Left kidney (tissue), 8 donors: Measurements from ENCODE around the gene AGTRAP. TPM values are rescaled to one million over a fixed set of nuclear protein-coding genes. Genes with fewer than 3 reads are reported as not detected.
A peak's percentile ranks its signal among the peaks of the same experiment; 100 is the strongest.

Source experiments
- DNase-seq: peaks from one replicate; pipeline ENCODE4 v3.0.0-alpha.2; 2013
- long read RNA-seq, 8 donors: transcript quantifications; one replicate each; lab custom pipeline, GENCODE V29; 2026
- polyA plus RNA-seq: library from polyadenylated mRNA; unstranded; fragments of 120-200 nt; gene quantifications from one replicate; pipeline ENCODE4 v1.2.1, GENCODE V29; 2013; ENCODE audit not compliant: insufficient read length

The AGTRAP gene
- 37.1 TPM for polyA plus RNA-seq
- long read RNA-seq, donor 1, transcript AGTRAP-203 (5 exons, 1,100 nt): minor isoform, 5 of 50 reads
- long read RNA-seq, donor 1, transcript AGTRAP-201 (5 exons, 1,107 nt): major isoform, 39 of 50 reads
- long read RNA-seq, donor 1, partial matches to known transcripts: 5 of 50 reads
- long read RNA-seq, donor 1, other reads (novel, unspliced or antisense): 0 of 50 reads
- long read RNA-seq, donor 2, transcript AGTRAP-203 (5 exons, 1,100 nt): minor isoform, 5 of 28 reads
- long read RNA-seq, donor 2, transcript AGTRAP-201 (5 exons, 1,107 nt): major isoform, 23 of 28 reads
- long read RNA-seq, donor 2, partial matches to known transcripts: 0 of 28 reads
- long read RNA-seq, donor 2, other reads (novel, unspliced or antisense): 0 of 28 reads
- long read RNA-seq, donor 3, transcript AGTRAP-203 (5 exons, 1,100 nt): minor isoform, 7 of 26 reads
- long read RNA-seq, donor 3, transcript AGTRAP-201 (5 exons, 1,107 nt): major isoform, 17 of 26 reads
- long read RNA-seq, donor 3, partial matches to known transcripts: 0 of 26 reads
- long read RNA-seq, donor 3, other reads (novel, unspliced or antisense): 0 of 26 reads
- long read RNA-seq, donor 4: 0 reads
- long read RNA-seq, donor 5, transcript AGTRAP-201 (5 exons, 1,107 nt): major isoform, 43 of 75 reads
- long read RNA-seq, donor 5, transcript AGTRAP-203 (5 exons, 1,100 nt): minor isoform, 10 of 75 reads
- long read RNA-seq, donor 5, partial matches to known transcripts: 19 of 75 reads
- long read RNA-seq, donor 5, other reads (novel, unspliced or antisense): 0 of 75 reads
- long read RNA-seq, donor 6, transcript AGTRAP-203 (5 exons, 1,100 nt): minor isoform, 8 of 68 reads
- long read RNA-seq, donor 6, transcript AGTRAP-201 (5 exons, 1,107 nt): major isoform, 42 of 68 reads
- long read RNA-seq, donor 6, partial matches to known transcripts: 16 of 68 reads
- long read RNA-seq, donor 6, other reads (novel, unspliced or antisense): 0 of 68 reads
- long read RNA-seq, donor 7, transcript AGTRAP-203 (5 exons, 1,100 nt): minor isoform, 8 of 84 reads
- long read RNA-seq, donor 7, transcript AGTRAP-201 (5 exons, 1,107 nt): major isoform, 49 of 84 reads
- long read RNA-seq, donor 7, partial matches to known transcripts: 26 of 84 reads
- long read RNA-seq, donor 7, other reads (novel, unspliced or antisense): 0 of 84 reads
- long read RNA-seq, donor 8, transcript AGTRAP-201 (5 exons, 1,107 nt): major isoform, 19 of 23 reads
- long read RNA-seq, donor 8, partial matches to known transcripts: 0 of 23 reads
- long read RNA-seq, donor 8, other reads (novel, unspliced or antisense): 0 of 23 reads

DNA sequence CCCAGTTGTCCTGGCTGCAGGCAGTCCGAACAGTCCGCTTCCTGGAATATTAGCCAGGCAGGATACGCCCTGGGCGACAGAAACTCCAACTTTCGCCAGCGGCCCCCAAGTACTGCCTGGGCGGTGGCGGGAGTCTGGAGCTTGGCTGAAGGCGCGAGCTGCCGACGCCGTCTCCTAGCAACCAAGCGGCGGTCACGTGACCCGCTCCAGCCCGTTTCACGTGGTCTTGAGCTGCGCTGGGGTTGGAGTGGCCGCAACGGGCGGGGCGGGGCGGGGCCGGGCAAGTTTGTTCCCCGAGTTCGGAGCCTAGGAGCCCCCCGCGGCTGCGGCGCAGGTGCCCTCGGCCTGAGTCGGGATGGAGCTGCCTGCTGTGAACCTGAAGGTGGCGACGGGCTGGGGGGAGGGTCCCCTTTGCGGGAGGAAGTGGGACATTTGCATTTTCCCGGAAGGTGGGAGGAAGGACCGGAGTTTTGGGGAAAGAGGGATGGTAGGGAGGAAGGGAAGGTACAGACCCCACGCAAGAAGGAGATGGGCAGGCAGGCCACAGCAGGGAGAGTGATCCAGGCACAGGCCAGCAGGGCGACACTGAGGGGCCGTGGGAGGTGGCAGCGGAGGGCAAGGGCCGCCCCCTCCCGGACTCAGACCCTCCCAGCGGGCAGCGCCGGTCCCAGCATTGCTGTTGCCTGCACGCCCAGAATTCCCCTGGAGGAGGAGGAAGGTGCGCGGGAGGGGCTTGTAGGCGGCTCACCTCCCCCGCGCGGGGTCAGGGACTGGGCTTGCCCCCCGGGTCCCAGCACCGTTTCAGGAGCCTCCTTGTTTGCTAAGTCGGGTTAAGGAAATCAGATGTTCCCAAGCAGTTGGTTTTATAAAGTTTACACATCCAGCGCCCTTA is at the start of gene AGTRAP:
AGTRAP (plus strand) TSS at position 283 of the 892 bp plus-strand sequence; CDS start at position 356, 73 bp downstream.
- peak; percentile 92 for DNase-seq

DNA sequence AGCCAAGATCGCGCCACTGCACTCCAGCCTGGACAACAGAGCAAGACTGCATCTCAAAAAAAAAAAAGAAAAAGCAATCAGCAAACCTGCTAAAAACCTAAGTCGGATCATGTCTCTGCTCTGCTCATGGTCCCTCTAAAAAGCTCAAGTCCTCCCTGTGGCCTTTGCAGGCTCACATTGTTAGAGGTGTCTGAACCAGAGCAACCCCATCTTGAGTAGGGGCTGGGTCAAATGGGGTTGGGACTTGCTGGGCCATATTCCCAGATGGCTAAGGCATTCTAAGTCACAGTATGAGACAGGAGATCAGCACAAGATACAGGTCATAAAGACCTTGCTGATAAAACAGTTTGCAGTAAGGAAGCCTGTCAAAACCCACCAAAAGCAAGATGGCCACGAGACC is 47.4 kb upstream of the AGTRAP start:
- DNase-seq: no peak

DNA sequence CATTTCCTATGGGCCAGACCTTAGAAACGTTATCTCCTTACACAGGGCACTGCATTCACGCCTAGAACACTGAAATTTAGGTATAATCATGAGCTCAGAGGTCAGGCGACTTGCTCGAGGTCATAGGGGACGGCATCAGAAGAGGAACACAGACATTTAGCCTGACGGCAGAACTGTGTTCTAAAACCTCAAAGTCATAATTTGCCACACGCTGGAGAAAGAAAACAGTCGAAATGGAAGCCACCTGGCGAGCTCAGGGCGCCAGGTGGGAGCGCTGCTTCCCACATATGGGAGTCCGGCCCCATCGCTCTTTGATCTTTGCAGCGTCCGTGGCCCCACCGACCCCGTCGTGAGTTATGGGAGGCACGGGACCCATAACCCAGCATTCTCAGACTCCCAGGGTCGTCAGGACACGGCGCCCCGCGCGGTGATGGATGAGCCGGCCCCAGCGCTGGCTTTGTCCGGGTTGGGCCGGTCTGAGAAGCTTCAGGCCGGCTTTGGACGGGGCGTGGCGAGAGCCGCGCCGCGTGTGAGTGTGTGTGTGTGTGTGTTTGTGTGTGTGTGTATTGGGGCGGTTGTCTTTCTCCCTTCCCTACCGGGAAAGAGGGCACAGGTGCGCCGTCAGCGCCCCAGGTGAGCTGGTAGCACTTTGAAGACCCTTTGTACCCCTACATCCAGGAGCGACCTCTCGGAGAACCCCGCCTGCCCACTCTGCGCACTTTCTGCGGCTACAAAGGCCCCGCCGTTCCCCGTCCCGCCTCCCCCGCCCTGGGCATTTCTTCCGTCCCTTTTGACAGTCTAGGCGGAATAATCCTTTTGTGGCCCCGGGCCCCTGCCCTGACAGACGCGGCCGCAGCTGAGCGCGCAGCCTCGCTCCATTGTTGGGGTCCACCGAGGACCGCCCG is 45.3 kb upstream of the AGTRAP start:
- peak; percentile 75 for DNase-seq

GRCh38 chr1:11691302-11691914 is 44.5 kb upstream of the AGTRAP start, which contains the start of gene DRAXIN:
TSS of gene DRAXIN (plus strand) at chr1:11691710. CDS start at chr1:11706259, 14,549 bp downstream.
- DNase-seq: no peak

GRCh38 chr1:11691928-11692711 is 43.8 kb upstream of the AGTRAP start:
- DNase-seq: no peak

- no peak for DNase-seq
These were observed 42.8 kb upstream of the AGTRAP start for GRCh38 chr1:11693024-11693590.

- no peak for DNase-seq
These were observed 42.0 kb upstream of the AGTRAP start for GRCh38 chr1:11693917-11694316.

- DNase-seq: no peak
These were observed 40.1 kb upstream of the AGTRAP start for GRCh38 chr1:11695861-11696260.

GRCh38 chr1:11697188-11697892 is 38.6 kb upstream of the AGTRAP start:
- DNase-seq: no peak

DNA sequence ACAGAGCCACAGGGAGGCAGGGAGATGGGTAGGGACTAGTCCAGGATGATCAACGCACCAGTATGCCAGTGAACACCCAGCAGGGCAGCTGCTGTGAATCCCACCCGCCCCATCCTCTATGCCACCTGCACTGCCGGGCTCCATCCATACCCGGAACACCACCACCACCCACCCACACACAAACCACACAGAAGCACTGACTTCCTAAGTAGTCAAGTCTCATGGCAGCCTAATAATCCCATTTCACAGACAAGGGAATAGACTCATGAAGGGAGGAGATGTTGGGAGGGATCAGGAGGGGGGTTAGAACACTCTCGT is 38.1 kb upstream of the AGTRAP start:
- no peak for DNase-seq

DNA sequence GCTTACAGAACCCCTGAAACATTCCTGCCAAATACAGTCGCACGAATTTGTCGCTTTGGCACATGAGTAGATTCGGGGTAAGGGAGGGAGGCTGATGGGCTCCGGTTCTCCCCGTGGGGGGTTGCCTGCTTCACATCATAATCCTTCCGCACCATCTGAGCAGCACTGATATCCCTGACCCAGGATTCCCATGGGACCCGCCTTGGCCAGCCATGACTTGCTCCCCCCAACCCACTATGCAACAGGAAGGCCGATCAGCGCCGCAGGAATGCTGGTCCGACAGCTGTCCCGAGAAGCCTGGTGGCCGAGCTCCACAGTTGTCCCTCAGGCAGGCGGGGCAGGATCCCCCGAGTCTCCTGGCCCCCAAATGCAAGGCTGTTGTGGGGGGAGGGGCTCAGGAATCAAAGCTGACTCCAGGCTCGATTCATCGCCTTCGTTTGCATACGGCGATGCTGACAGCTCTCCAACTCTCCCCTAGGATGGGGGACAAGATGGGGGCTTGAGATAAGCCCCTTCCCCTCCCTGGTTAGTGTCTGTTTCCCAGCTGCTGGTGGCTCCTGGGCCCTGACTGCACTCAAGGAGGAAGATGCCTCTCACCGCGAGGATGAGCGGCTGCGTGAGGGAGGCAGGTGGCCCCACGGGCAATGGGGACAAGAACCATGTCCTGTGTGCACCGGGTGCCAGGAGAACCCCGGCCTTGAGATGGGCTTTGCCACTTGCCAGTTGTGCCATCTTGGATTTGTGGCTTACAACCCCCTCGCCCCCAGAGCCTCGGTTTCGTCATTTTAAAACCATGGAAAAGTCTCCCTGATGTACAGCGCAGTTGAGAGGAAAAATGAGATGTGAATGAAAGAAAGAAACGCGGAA is 35.1 kb upstream of the AGTRAP start:
- no peak for DNase-seq

- no peak for DNase-seq
These were observed 34.4 kb upstream of the AGTRAP start for GRCh38 chr1:11701551-11701961.

DNA sequence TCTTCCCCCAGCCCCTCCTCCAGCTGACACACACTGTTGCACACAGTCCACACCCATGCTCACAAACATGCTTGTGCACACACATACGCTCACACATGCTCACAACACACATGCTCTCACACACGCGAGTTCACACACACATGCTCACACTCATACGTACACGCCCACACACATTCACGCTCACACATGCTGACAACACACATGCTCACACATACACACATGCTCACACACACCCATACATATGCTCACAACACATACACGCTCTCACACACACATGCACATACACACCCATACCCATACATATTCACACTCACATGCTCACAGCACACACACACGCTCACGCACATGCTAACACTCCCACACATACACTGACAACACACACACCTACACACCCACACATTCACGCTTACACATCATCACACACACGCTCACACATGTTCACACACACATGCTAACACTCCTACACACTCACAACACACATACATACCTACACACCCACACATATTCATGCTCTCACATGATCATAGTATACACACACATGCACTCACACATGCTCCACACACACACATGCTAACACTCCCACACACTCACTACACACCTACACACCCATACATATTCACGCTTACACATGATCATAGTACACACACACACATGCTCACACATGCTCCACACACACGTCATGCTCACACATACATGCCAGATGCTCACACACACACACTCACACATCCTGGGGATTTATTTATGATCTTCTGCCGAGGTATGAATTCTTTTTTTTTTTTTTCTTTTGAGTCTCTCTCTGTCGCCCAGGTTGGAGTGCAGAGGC is 33.7 kb upstream of the AGTRAP start:
- no peak for DNase-seq

GRCh38 chr1:11703357-11704193 is 32.4 kb upstream of the AGTRAP start:
- no peak for DNase-seq

GRCh38 chr1:11704194-11704529 is 31.8 kb upstream of the AGTRAP start:
- DNase-seq: no peak
